Activated CD8-positive, alpha-beta memory T cell treated with anti-CD3 and anti-CD28 coated beads, Interleukin-2, amount 50 U/mL, for 1 hour (primary cell): ENCODE results near the gene MICAL2.

ENCODE experiments used
- DNase-seq: peaks from one replicate; pipeline ENCODE4 v3.0.0-alpha.2; 2020; ENCODE audit errors: extremely low read depth

Gene MICAL2

DNA sequence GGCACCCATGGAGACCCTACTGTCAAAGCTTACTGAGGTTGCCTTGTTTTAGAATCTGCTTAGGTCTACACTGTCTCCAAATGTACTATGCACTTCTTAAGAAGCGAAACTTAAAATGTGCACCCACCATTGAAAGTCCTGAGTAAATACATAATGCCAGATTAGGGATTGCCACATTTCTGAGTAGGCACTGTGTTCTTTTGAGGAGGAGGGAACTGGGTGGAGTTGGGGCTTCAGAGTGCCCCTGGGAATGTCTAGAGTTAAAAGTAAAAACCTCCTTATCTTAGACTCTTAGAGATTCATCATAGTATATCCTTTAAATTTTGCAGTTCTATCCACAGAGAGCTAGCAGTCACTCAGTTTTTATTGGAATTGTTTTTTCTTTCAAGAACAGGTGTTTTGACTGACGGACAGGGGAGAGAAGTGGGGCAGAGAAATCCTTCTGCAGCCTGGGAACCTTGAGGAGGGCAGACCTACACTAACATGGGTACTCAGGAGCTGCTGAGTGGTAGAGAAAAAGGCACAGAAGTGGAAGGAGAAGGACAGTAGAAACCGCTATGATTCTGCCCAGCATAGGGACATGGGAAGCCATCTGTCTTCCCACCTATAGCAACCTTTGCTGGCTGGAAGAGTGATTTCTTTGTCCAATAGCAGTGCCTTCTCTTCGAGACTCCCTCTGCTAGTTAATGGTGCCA, 33.4 kb upstream of the MICAL2 start:
- DNase-seq: no peak

- no peak for DNase-seq
Measured at GRCh38 chr11:12077535-12078280, 32.7 kb upstream of the MICAL2 start.

- DNase-seq: no peak
Measured at GRCh38 chr11:12079726-12080556, 30.4 kb upstream of the MICAL2 start.

DNA sequence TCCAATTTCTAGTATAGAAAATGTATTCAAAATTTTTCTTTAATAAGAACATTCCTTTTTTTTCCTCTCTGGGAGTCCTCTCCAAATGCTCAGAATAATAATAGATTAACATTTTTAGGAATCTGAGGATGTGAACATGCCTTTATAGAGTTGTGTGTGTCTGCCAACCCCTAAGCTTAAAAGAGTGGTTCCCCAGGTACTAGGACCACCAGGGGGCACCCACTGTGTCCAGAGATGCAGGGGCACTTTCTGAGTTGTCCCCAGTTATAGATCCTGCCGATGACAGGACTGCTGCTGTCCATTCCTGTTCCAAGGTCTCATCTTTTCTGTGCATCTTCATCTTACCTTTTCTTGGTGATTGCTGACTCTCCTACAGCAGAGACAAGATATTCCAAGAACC, 27.0 kb upstream of the MICAL2 start:
- no peak for DNase-seq

GRCh38 chr11:12084256-12084655, 26.1 kb upstream of the MICAL2 start:
- no peak for DNase-seq

DNA sequence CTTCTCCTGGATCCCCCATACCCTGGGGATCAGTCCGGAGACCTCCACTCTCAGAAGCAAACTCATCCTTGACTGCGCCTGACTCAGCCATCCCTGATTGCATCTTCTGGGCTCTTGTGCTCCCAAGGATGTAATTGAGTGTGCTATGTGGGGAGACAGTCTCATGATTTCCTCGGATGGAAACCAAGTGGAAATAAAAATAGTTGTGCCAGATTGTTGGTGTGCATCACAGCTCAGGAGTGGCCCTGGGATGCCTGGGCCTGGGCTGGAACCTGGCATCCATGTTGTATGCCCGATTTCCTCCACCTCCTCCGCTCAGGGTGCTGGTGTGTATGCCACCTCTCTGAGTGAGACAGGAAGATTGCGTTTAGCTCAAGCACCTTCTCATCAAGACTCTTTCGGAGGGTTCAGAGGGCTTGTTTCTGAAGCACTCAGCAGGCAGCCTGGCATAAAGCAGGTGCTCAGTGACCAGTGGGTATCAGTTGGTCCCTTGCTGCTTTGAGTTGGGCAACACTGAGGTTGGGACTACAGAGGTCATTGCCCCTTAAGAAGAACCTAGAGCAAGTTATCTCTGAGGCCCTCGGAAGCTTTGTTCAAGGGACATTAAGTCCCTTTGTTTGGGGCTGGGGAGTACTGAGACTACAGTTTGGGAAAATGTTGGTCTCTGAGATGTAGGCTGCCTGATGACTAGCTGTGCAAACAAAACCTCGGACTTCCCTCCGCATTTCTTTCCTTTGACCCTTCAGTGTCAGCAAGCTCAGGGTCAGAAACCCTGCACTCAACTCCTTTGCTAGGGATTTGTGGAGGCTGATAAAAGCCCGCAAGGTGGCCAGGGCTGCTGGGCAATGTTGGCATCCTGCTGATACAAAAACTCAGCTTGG, 24.8 kb upstream of the MICAL2 start:
- no peak for DNase-seq

DNA sequence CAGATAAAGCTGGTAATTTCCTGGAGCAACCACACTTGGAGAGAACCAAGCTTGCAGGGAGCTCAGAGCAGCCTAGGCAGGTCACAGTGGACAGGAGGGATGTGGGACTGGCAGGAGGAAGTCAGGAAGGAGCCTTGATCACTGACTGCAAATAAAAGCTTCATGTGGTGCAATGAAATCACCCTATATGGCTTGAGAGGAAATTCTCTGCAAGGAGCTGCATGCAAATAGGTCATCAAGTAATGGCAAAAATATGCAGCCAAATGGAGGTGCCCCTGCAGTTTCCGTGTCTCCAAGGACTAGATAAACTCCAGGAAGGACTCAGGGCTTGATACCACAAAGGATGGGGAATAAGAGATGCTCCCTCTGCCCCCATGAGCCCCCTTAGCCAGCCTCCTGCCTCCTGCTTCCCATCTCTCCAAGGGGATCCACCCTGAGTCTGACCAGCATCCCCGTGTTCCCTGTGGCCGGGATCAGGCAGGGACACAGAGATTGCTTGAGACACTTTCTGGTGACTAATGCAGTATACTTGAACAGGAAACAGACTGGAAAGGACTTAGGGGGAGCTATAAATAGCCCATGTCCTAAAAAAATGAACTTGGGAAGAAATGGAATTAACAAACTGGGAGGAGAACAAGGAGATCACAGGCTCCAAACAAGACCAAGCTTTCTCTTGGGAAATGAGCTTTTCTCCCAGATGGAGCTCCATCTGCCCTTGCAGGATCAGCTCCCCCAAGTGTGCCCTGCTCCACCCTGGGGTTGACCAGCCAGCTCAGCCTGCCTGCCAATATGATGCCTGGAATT, 23.9 kb upstream of the MICAL2 start:
- DNase-seq: no peak

GRCh38 chr11:12087075-12088004, 23.1 kb upstream of the MICAL2 start:
- no peak for DNase-seq

DNA sequence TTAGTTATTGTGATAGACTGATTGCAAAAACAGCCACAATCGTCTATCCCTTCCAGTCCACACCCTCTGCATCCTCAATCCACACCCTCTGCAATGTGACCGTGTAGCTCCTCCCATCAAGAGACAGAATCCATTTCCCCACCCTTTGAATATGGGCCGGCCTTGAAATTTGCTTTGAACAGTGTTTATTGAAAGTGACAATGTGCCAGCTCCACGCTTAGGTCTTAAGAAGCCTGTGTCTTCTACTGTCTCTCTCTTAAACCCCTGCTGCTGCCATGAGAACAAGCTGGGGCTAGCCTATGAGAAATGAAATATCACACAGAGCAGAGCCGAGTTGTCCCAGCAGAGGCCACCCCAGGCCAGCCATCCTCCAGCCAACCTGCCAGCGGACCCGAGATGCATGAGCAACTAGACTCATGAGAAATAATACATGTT, 22.3 kb upstream of the MICAL2 start:
- DNase-seq: no peak

DNA sequence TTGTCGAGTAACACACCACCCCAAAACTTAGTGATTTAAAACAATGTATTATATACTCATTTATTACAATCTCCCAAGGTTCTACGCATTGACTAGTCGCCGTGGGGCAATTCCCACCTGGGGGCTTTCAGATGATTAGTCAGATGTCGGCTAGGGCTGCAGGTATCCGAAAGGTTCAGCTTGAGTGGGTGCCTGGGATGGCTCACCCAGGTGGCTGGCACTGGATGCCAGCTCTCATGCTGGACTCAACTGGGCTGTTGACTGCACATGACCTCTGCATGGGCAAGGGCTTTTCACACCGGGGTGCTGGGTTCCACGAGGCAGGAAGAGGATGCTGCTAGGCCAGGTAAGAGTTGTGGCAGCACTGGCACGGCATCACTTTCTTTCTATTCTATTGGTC, 21.9 kb upstream of the MICAL2 start:
- no peak for DNase-seq

- no peak for DNase-seq
Measured at GRCh38 chr11:12089041-12089440, 21.3 kb upstream of the MICAL2 start.

- DNase-seq: no peak
Measured at GRCh38 chr11:12089473-12089872, 20.9 kb upstream of the MICAL2 start.

GRCh38 chr11:12090061-12090591, 20.3 kb upstream of the MICAL2 start:
- no peak for DNase-seq

GRCh38 chr11:12090761-12091258, 19.6 kb upstream of the MICAL2 start:
- no peak for DNase-seq

- DNase-seq: no peak
Measured at GRCh38 chr11:12091956-12092558, 18.3 kb upstream of the MICAL2 start.

DNA sequence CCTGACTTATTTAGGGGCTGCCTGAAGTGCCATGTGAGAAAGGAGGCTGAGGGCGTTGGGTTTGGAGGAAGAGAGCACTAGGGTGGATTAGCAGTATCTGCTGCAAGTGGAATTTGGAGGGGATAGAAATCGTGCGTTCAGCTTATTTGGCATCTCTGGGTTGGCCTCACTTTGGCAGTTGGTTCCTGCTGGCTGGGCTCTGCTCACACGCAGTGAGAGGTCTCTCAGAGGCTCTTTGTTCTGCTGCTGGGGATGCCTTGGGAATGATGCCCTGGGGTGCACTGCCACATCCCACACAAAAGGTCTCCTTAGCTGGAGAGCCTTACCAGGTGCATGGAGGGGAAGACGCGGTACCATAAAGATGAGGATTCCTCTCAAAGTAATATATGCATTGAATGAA, 17.7 kb upstream of the MICAL2 start:
- no peak for DNase-seq

DNA sequence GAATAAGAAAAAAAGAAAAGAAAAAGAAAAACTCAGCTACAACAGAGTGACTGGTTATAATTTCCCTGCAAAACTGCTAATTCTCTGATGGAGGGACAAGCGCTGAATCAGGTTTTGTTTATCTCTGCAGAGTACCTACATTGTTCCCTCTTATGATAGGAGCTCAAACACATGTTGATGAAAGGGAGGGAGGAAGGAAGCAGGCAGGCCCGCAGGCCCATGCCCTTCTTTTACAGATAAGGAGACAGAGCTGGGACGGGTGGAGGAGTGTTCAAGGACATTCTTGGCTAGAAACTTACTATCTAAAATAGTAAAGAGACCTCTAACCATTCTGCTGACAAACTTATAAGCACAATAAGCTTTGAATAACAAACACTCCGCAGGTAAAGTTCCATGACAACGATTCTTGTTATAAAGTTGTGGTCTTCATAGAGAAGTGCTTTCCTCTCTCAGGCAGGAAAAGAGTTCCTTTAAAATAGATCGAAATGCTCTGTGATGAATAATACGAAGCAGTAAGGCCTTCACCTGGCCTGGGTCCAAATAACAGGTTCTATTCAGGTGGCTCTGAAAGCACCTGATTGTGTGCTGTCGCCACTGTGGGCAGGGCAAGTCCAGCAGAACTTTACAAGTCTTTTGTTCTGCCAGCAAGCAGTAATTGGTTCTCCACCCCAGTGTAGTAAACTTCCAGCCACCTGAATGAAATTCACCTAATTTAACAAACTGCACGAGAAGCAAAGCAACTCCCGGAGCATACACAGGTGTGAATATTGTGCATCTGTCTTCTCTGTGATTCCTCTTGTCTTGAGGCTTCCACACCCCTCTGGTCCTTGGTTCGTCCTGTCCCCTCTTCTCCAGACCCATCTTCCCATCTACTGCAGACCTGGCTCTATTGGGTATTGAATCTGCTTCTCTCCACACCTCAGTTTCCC, 15.3 kb upstream of the MICAL2 start:
- DNase-seq: no peak

DNA sequence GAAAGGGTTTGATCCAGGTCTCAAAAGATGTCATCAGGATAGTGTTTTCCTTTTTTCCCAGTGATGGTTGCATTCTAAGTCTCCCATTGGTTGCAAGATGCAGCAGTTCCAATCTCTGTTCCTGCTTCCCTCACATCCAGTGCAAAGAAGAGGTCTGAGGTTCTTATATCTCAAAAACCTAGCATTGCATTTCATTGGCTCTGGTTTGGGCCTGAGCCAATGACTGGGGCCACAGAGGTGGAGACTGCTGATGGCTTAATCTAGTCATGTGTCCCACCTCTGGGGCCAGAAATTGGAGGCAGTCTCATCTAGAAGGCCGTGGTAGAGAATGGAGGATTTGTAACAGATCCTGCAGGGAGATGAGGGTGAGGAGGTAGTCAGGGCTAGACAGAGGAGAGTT, 13.2 kb upstream of the MICAL2 start:
- DNase-seq: no peak
